GM19463 (cell line): Measurements from ENCODE around the gene LSM3.

Experiments
- ATAC-seq: cut with Tn5 transposase; IDR thresholded peaks from one replicate; pipeline ENCODE4 v1.9.1; 2021; ENCODE audit warnings: mild to moderate bottlenecking, moderate library complexity; ENCODE audit not compliant: unreplicated experiment

The LSM3 gene

GRCh38 chr3:14156843-14157561 lies 21.6 kb upstream of the LSM3 start:
- no peak for ATAC-seq

GRCh38 chr3:14157951-14158350 lies 20.7 kb upstream of the LSM3 start:
- no peak for ATAC-seq

GRCh38 chr3:14158370-14158769 lies 20.2 kb upstream of the LSM3 start:
- no peak for ATAC-seq

- ATAC-seq: no peak
These were observed 19.2 kb upstream of the LSM3 start for GRCh38 chr3:14159426-14159825.

- ATAC-seq: no peak
These were observed 17.3 kb upstream of the LSM3 start for GRCh38 chr3:14161282-14161681.

GRCh38 chr3:14162178-14162577 lies 16.4 kb upstream of the LSM3 start:
- no peak for ATAC-seq

- ATAC-seq: no peak
These were observed 11.6 kb upstream of the LSM3 start for GRCh38 chr3:14166877-14167603.

GRCh38 chr3:14169435-14169834 lies 9.2 kb upstream of the LSM3 start:
- no peak for ATAC-seq

GRCh38 chr3:14169871-14170270 lies 8.7 kb upstream of the LSM3 start:
- no peak for ATAC-seq

GRCh38 chr3:14170531-14171159 lies 8.0 kb upstream of the LSM3 start:
- no peak for ATAC-seq

- ATAC-seq: no peak
These were observed 6.1 kb upstream of the LSM3 start for GRCh38 chr3:14172496-14172895.

- ATAC-seq: no peak
These were observed 4.1 kb upstream of the LSM3 start for GRCh38 chr3:14174483-14174882.

- no peak for ATAC-seq
These were observed 3.1 kb upstream of the LSM3 start for GRCh38 chr3:14175383-14176037.

GRCh38 chr3:14177580-14178246 lies 904 bp upstream of the LSM3 start:
- peak; percentile 2 for ATAC-seq

- ATAC-seq: no peak
These were observed 473 bp downstream of the LSM3 start for GRCh38 chr3:14179114-14179465.

- ATAC-seq: no peak
These were observed 1.2 kb downstream of the LSM3 start for GRCh38 chr3:14179795-14180194.

- no peak for ATAC-seq
These were observed 2.6 kb downstream of the LSM3 start for GRCh38 chr3:14181253-14181652.

- no peak for ATAC-seq
These were observed 4.5 kb downstream of the LSM3 start for GRCh38 chr3:14183015-14183577.

GRCh38 chr3:14186854-14187458 lies 8.3 kb downstream of the LSM3 start:
- no peak for ATAC-seq

- no peak for ATAC-seq
These were observed 9.6 kb downstream of the LSM3 start for GRCh38 chr3:14188041-14188754.
